Hepatocyte (in vitro differentiated cells): ENCODE measurements around the gene AGBL1. TPM values are rescaled to one million over a fixed set of nuclear protein-coding genes. Genes with fewer than 3 reads are reported as not detected.

Experiments
- DNase-seq: peaks from one replicate; pipeline ENCODE4 v3.0.0-alpha.2; 2016; ENCODE audit warnings: low spot score
- H2AFZ ChIP-seq: fragments of 200-600 bp; sonication (generic); 2 replicates; pipeline ENCODE4 v1.6.0; 2016; ENCODE audit warnings: antibody characterized with exemption, mild to moderate bottlenecking
- H3K27ac ChIP-seq: fragments of 200-600 bp; sonication (generic); 2 replicates; pipeline ENCODE4 v1.5.1; 2016; ENCODE audit warnings: mild to moderate bottlenecking
- H3K27me3 ChIP-seq: fragments of 200-600 bp; sonication (generic); 2 replicates; pipeline ENCODE4 v1.6.1; 2016
- H3K36me3 ChIP-seq: fragments of 200-600 bp; sonication (generic); replicated peaks from 2 replicates; pipeline ENCODE4 v1.5.1; 2016; ENCODE audit warnings: low read depth; ENCODE audit not compliant: insufficient read depth
- H3K4me1 ChIP-seq: fragments of 200-600 bp; sonication (generic); 2 replicates; pipeline ENCODE4 v1.5.1; 2016; ENCODE audit warnings: mild to moderate bottlenecking, moderate library complexity; ENCODE audit not compliant: insufficient read depth
- H3K4me2 ChIP-seq: fragments of 200-600 bp; sonication (generic); 2 replicates; pipeline ENCODE4 v1.6.0; 2016
- H3K4me3 ChIP-seq: fragments of 200-600 bp; sonication (generic); 2 replicates; pipeline ENCODE4 v1.5.1; 2016; ENCODE audit warnings: mild to moderate bottlenecking
- H3K79me2 ChIP-seq: fragments of 200-600 bp; sonication (generic); 2 replicates; pipeline ENCODE4 v1.6.0; 2017; ENCODE audit warnings: mild to moderate bottlenecking
- H3K9me2 ChIP-seq: fragments of 200-600 bp; sonication (generic); replicated peaks from 2 replicates; pipeline ENCODE4 v1.6.0; 2017; ENCODE audit warnings: mild to moderate bottlenecking; ENCODE audit not compliant: insufficient read depth
- H3K9me3 ChIP-seq: fragments of 200-600 bp; sonication (generic); 2 replicates; pipeline ENCODE4 v1.5.1; 2016; ENCODE audit warnings: low read depth, mild to moderate bottlenecking
- H4K20me1 ChIP-seq: fragments of 200-600 bp; sonication (generic); 2 replicates; pipeline ENCODE4 v1.6.0; 2016; ENCODE audit warnings: mild to moderate bottlenecking; ENCODE audit not compliant: insufficient read depth, poor library complexity, severe bottlenecking
- CTCF ChIP-seq: fragments of 200-600 bp; sonication (generic); IDR thresholded peaks from 2 replicates; pipeline ENCODE4 v1.5.1; 2016; ENCODE audit warnings: antibody characterized with exemption, mild to moderate bottlenecking; ENCODE audit not compliant: poor library complexity
- EZH2 ChIP-seq: fragments of 200-600 bp; sonication (generic); IDR thresholded peaks from 2 replicates; pipeline ENCODE4 v1.6.1; 2016; ENCODE audit warnings: antibody characterized with exemption, mild to moderate bottlenecking, borderline replicate concordance
- EZH2phosphoT487 ChIP-seq: fragments of 200-600 bp; sonication (generic); IDR thresholded peaks from one replicate; pipeline ENCODE4 v1.6.1; 2018; ENCODE audit warnings: antibody characterized with exemption, mild to moderate bottlenecking, low read depth, moderate library complexity; ENCODE audit not compliant: unreplicated experiment, severe bottlenecking
- WGBS: methylation state at CpG from one replicate; pipeline ENCODE4 v1.1.6; 2016; ENCODE audit warnings: low lambda C conversion rate; ENCODE audit errors: missing lambda C conversion rate; 5-methylcytosine and 5-hydroxymethylcytosine counted together
- polyA plus RNA-seq: library from polyadenylated mRNA; unstranded; fragments of >200 nt; fragmentation: Nextera tagmentation; extraction: Ambion mirVana; gene quantifications from 2 replicates; pipeline ENCODE4 v1.2.1, GENCODE V29; 2016
- total RNA-seq: library from RNA; depleted of rRNA; stranded (reverse); fragments of >200 nt; gene quantifications from 2 replicates; pipeline ENCODE4 v1.2.3, GENCODE V29; 2014

AGBL1 gene
- total and polyA plus RNA-seq, 2 experiments from 2014 or later, result not detected

GRCh38 chr15:86834115-86834863 is 754.6 kb downstream of the AGBL1 start:
- Histone ChIP-seq H3K27me3 (no peaks in the 10 kb centered on the region), H3K9me2 (no peaks in the 10 kb centered on the region), H3K27ac (no peak overlapping the region), H3K79me2 (no peaks in the 10 kb centered on the region), H4K20me1 (no peaks in the 10 kb centered on the region), H2AFZ (no peak overlapping the region), H3K9me3 (no peaks in the 10 kb centered on the region), H3K4me2 (no peak overlapping the region), H3K4me3 (no peak overlapping the region), H3K4me1 (peaks cover 7% of the 10 kb centered on the region), H3K36me3 (no peaks in the 10 kb centered on the region)
- TF ChIP-seq CTCF (no peak), EZH2phosphoT487 (no peak), EZH2 (no peak)
- no peak for DNase-seq
- WGBS, result 93% methylated on average over 7 of the region's 7 CpGs

GRCh38 chr15:86837294-86838061 is 757.8 kb downstream of the AGBL1 start:
- Histone ChIP-seq H3K9me2 (no peaks in the 10 kb centered on the region), H3K27ac (no peak overlapping the region), H3K79me2 (no peaks in the 10 kb centered on the region), H3K4me3 (no peak overlapping the region), H3K4me1 (peaks cover 7% of the 10 kb centered on the region), H3K27me3 (no peaks in the 10 kb centered on the region), H3K9me3 (no peaks in the 10 kb centered on the region), H3K4me2 (no peak overlapping the region), H4K20me1 (no peaks in the 10 kb centered on the region), H3K36me3 (no peaks in the 10 kb centered on the region), H2AFZ (no peak overlapping the region)
- TF ChIP-seq CTCF (no peak), EZH2phosphoT487 (no peak), EZH2 (no peak)
- 59% methylated on average over 4 of the region's 4 CpGs for WGBS
- DNase-seq, result no peak

GRCh38 chr15:86839502-86839901 is 759.8 kb downstream of the AGBL1 start:
- no peak overlapping the region for H3K27ac ChIP-seq
- no peak for DNase-seq
- H3K27me3 ChIP-seq, result peaks cover 2% of the 10 kb centered on the region
- no peak overlapping the region for H3K4me2 ChIP-seq
- no peak overlapping the region for H2AFZ ChIP-seq
- H3K9me2 ChIP-seq, result no peaks in the 10 kb centered on the region
- H4K20me1 ChIP-seq, result no peaks in the 10 kb centered on the region
- no peaks in the 10 kb centered on the region for H3K36me3 ChIP-seq
- no peaks in the 10 kb centered on the region for H3K79me2 ChIP-seq
- WGBS, result 91% methylated on average over 3 of the region's 3 CpGs
- TF ChIP-seq CTCF (no peak), EZH2phosphoT487 (no peak), EZH2 (no peak)
- peaks cover 7% of the 10 kb centered on the region for H3K4me1 ChIP-seq
- H3K9me3 ChIP-seq, result no peaks in the 10 kb centered on the region
- no peak overlapping the region for H3K4me3 ChIP-seq
